ENCODE results near the gene AKR1C4. TPM values are rescaled to one million over a fixed set of nuclear protein-coding genes. Genes with fewer than 3 reads are reported as not detected.
"Not testable (repeated sequence)": the region's sequence is repeated elsewhere in the genome, so short reads cannot be mapped to it uniquely, and the experiment has no call there.

The AKR1C4 gene
- 0.29 TPM in 1 of 2 replicates, not detected in the other for total RNA-seq (2014; rRNA removed; shearing (Covaris generic))

DNA sequence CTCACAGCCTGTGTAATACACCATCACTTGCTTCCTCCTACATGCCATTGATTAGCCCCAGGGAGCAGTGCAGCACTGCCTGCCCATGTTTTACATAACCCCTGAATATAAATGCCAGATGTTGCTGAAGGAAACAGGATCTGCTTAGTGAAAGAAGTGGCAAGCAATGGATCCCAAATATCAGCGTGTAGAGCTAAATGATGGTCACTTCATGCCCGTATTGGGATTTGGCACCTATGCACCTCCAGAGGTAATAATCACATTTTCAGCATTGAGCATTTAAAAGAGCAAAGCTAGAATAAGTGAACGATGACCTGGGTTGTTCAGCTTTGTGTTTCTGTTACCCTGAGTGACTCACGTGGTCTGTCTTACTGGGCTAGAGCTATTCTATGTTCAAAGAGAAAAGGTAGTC lies at the start of gene AKR1C4:
Gene AKR1C4 (plus strand): TSS at position 136 of the 412 bp plus-strand sequence. CDS start 31 bp downstream, at position 167.
- DNase-seq (ENCODE audit: low spot score): peak; percentile 50

DNA sequence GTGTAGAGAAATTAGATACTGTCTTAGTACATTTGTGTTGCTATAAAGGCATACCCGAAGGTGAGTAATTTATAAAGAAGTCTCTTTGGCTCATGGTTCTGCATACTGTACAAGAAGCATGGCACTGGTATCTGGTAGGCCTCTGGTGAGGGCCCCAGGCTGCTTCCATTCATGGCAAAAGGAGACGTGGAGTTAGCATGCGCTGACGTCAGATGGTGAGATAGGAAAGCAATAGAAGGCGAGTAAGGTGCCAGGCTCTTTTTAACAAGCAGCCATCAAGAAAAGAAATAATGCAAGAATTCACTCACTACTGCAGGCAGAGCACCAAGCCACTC lies 49.8 kb upstream of the AKR1C4 start:
- DNase-seq (ENCODE audit: low spot score): no peak

DNA sequence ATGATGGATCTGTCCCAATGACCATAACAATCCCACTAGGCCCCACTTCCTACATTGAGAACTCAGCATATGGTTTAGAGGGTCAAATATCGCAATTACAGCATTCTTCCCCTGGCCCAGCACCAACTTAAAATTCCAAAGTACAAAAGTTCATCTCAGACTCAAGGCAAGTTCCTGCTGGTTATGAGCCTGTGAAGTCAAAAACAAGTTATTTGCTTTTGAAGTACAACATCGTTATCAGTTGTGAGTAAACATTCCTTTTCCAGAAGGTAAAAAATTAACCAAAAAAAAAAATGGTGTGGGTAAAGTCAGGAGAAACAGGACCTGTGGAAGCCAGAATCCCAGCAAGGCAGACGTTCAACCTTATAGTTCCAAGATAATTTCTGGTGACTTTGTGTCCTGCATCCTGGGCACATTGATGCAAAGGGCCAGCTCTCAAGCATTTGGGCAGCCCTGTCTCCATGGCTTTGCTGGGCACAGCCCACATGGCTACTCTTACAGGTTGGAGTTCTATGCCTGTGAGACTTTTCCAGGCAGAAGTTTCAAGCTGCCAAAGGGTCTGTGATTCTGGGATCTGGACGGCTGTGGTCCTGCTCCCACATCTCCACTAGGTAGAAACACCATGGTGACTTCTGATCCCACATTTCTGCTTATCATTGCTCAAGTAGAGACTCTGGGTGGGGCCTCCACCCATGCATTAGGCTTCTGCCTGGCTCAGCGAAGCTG lies 49.2 kb upstream of the AKR1C4 start:
- peak; percentile 40 for DNase-seq (ENCODE audit: low spot score)

DNA sequence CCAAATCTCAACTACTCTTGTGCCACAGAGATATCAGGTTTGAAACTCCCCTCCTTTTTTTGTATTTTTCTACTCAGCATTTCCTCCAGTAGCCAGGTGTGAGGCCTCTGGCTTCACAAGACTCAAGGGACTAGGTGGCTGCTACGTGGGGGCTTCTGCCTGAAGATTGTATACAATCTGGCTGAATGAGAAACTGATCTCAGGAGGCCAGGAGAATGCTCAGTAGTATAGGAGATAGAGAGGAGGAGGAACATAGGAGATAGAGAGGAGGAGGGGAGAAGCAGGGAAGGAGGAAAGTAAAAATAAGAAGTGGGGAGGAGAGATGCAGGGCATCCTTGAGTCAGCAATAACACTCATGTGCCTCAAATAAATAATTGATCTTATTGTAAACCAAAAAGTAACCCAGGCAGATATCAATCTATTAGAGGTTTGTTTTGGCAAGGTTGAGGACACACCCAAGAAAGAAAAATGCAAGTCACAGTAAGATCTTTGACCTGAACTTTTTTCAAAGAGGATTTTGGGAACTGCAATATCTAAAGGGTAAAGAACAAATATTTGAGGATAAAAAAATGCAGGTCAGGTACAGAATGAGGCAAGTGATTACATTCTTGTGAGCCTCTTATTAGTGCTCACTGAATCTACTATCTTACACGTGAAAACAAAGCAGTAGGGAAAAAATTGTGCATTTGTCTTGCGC lies 48.5 kb upstream of the AKR1C4 start:
- DNase-seq (ENCODE audit: low spot score): no peak

DNA sequence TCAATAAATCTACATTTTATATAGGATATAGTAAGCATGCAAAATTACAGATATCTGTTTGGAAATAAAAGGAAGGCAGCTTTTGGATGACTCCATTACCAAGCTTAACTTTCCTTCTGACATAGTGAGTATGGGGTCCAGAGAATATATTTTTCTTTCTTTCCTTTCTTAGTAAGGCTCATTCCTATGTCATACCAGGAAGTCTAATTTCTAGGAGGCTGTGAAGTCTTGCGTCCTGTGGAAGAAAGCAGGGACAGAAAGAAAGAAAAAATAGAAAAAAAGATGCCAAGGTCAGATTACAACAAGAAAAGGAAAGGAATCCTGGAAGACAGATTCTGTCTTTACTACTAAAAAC lies 48.0 kb upstream of the AKR1C4 start:
- no peak for DNase-seq (ENCODE audit: low spot score)

DNA sequence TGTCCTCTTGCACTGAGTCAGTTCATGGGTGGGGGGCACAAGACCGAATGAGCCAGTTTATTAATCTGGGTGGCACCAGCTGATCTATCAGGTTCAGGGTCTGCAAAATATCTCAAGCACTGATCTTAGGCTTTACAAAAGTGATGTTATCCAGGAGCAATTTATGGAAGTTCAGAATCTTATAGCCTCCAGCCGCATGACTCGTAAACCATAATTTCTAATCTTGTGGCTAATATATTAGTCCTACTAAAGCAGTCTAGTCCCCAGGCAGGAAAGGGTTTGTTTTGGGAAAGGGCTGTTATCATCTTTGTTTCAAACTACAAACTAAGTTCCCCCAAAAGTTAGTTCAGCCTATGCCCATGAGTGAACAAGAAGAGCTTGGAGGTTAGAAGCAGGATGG lies 45.6 kb upstream of the AKR1C4 start:
- no peak for DNase-seq (ENCODE audit: low spot score)

DNA sequence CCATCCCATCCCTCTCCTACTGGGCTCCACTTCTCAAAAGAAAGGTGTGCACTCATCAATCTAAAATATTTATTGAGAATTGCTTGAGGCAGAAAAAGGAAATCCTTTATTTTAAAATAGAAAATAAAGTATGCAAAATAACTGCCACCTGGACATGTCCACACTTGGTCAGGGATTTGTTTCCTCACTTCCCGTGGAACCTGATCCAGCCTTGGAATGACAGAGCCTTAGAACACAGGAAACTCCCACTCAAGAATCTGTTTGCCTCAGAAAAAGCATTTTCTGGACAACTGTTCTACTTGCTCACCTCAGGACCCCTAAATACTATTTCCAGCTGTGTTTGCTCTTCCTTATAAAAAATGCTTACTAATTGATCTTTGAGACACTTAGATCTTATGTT lies 40.7 kb upstream of the AKR1C4 start:
- no peak for DNase-seq (ENCODE audit: low spot score)

DNA sequence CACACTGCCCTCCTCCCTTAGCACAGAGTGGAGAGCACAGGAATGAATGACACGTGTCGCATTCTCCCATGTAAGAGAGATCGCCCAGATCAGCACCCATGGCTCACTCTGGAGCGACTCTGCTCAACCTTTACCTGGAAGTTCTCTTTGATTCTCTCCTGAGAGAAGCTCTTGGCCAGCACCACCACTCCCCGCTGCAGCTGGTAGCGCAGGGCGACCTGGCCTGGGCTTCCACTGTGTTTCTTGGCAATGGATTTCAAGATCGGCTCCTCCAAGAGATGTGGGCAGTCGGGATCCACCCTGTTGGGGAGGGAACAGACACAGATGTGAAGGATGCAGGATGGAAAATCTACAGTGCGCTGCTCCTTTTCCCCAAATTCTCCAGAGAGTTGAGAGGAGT lies 39.1 kb upstream of the AKR1C4 start:
- no peak for DNase-seq (ENCODE audit: low spot score)

DNA sequence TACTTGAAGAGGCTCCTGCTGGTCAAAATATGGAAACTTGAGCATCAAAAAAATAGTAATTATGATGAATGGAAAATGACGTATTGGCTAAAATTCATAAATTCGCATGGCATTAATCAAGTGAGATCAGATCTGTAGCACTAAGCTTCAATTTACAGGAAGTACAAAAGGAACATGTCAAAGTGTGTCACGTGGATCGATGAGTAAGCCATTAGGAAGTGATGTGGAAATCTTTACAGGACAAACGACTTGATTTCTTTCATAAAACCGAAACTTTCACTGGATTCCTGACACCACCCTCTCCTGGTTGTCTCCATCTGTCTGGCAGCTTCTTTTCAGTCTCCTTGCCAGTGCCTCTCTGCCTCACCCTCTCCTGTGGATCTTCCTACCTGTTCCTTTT lies 37.5 kb upstream of the AKR1C4 start:
- no peak for DNase-seq (ENCODE audit: low spot score)

DNA sequence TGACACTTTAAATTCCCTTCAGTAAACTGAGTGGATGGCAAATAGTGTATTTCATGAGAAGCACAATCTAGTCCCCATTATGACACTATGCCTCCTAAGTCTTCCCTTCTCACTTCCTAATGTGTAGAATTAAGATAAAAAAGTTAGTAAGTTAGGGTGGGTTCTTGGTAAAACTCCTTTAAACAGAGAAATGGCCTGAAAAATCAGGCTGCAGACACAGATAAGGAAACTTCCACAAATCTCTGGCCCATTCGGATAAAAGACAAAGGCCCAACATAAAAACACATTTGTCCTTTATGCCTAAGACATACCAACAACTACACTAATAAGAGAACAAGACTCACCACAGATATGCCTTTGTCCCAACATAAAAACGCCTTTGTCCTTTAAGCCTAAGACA lies 33.1 kb upstream of the AKR1C4 start:
- DNase-seq (ENCODE audit: low spot score): no peak

DNA sequence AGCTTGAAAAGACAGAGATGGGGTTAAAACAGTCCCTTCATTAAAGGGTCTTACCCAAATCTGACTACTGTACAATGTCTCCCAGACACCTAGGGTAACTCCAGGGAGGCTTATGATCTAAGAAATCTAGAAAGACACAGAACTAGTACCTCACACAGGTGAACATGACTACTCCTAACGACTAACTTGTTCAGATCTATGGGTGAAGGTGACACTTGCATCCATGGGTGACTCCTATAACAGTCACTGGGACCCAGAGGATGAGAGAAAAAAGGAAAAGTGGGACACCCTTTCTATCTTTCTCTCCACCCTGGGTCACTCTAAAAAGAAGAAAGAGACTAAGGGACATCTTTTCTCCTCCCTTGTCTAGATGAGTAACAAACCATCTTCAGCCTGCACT lies 30.9 kb upstream of the AKR1C4 start:
- no peak for DNase-seq (ENCODE audit: low spot score)

DNA sequence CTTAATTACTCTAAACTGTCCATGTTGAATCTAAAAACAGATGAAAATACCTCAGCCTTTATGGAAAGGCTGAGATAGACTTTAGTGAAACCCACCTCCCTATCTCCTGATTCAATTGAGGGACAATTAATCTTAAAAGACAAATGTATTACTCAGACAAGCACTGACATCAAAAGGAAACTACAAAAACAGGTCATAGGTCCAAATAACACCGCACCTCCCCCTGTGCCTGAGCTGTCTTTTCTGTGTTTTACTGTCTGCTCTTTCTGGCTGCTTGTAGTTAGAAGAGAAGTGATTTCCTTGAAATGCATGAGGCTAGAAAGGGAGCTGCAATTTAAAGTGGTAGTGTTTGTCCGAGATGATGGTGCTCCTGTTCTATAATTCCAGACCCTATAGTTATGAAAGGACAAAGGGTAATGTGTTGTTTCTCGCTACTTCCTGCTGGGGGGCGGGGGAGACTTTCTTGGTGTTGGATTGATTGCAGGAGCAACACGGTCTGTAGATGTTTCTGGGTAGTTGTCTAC lies 27.7 kb upstream of the AKR1C4 start:
- peak; percentile 31 for DNase-seq (ENCODE audit: low spot score)

DNA sequence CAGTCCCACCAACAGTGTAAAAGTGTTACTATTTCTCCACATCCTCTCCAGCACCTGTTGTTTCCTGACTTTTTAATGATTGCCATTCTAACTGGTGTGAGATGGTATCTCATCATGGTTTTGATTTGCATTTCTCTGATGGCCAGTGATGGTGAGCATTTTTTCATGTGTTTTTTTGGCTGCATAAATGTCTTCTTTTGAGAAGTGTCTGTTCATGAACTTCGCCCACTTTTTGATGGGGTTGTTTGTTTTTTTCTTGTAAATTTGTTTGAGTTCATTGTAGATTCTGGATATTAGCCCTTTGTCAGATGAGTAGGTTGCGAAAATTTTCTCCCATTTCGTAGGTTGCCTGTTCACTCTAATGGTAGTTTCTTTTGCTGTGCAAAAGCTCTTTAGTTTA lies 21.1 kb upstream of the AKR1C4 start:
- DNase-seq (ENCODE audit: low spot score): not testable (repeated sequence)

DNA sequence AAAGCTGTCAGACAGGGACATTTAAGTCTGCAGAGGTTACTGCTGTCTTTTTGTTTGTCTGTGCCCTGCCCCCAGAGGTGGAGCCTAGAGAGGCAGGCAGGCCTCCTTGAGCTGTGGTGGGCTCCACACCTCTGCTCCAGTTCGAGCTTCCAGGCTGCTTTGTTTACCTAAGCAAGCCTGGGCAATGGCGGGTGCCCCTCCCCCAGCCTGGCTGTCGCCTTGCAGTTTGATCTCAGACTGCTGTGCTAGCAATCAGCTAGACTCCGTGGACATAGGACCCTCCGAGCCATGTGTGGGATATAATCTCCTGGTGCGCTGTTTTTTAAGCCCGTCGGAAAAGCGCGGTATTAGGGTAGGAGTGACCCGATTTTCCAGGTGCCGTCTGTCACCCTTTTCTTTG lies 16.1 kb upstream of the AKR1C4 start:
- not testable (repeated sequence) for DNase-seq (ENCODE audit: low spot score)

DNA sequence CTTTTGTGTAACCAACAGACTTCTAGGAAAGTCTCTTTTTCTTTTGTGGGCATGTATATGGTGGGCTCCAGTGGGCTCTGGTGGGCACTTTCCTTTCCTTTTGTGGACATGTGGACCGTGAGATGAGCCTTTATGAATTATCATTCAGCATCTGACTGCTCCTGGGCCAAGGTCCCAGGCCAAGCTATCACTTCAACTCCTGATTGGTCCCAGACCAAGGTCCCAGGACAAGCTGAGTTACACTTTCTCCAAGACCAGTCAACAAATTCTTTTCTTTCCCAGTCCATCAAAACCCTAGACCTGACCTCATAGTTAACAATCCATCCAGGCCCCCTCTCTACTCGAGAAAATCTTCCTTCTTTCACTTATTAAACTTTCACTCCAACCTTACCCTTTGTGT lies 12.7 kb upstream of the AKR1C4 start:
- DNase-seq (ENCODE audit: low spot score): no peak

DNA sequence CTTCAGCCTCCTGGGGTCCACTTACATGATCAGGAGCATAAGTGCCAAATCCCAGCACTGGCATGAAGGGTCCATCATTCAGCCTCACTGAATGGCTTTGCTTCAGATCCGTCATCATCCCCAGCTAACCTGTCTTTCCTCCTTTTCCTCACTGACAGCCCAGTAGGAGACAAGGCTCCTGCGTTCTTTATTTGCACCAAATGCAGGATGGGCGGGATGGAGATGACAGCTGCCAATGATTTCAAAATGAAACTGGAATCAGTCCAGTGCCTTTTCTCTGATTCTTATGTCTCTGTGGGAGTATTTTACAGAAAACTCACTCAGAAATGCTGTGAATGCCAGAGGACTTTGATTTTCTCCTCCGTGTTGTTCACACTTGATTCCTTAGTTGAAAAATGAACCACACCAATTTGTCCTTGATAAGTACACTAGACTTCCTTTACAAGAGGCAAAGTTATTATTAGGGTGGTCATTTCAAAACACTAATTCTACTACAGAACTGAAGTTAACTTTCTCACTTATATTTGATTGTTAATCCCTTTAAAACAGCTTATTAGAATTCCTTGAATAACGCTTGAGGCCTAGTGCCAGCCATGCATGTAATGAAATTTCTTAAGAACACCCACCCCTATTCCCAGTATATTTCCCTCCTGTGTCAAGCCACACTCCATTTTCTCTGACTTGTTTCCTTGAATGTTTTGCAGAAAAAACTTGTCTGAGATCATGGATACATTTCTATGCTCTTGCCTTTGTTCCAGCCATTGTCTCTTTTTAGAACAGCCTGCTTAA lies 11.5 kb upstream of the AKR1C4 start, which contains the start of gene AKR1C8:
Gene AKR1C8 (minus strand): TSS at position 164 of the 789 bp plus-strand sequence. CDS start 46 bp downstream, at position 118.
- no peak for DNase-seq (ENCODE audit: low spot score)

DNA sequence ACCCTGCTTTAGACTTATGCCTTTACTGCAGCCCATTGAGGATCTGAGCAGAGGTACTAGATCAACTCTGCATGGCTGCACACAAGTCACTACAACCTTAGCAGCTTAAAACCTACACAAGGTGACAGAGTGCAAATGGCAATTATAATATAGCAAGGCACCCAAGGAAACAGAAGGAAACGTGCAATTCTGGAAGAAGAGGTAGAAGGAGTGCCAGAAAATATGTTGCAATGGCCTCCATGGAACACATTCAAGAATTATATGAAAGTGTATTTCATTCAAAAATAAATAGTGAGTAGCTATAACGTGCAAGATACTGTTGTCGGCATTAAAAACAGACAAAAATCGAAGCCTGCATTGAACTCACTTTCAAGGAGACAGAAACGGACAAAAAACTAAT lies 8.8 kb upstream of the AKR1C4 start:
- no peak for DNase-seq (ENCODE audit: low spot score)

DNA sequence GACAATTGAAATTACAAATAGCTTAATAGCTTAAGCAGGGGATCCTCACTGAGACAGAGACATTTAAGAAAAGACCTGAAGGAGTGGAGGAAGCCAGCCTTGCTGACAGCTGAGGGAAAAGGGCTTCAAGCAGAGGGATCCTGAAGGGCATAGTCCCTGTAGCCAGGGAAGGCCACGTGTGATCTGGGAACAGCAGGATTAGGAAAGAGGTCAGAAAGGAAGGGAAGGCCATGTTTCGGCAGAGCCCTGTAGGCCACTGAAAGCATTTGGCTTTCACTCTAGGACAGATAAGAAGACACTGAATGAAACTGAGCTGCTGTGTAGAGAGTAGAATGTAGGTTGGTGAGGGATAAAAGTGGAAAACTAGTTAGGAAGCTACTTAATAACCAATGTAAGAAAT lies 8.3 kb upstream of the AKR1C4 start:
- DNase-seq (ENCODE audit: low spot score): no peak

DNA sequence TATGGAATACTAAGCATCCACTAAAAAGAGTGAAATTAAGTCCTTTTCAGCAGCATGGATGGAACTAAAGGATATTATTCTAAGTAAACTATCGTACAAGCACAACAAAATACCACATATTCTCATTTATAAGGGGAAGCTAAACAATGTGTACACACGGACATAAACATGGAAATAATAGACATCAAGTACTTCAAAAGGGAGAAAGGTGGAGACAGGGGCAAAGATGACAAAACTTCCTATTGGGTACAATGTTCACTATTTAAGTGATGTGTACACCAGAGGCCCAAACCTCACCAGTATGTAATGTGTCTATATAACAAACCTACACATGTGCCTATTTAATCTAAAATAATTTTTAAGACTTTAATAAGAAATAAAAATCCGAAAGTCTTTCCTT lies 2.2 kb upstream of the AKR1C4 start:
- no peak for DNase-seq (ENCODE audit: low spot score)

DNA sequence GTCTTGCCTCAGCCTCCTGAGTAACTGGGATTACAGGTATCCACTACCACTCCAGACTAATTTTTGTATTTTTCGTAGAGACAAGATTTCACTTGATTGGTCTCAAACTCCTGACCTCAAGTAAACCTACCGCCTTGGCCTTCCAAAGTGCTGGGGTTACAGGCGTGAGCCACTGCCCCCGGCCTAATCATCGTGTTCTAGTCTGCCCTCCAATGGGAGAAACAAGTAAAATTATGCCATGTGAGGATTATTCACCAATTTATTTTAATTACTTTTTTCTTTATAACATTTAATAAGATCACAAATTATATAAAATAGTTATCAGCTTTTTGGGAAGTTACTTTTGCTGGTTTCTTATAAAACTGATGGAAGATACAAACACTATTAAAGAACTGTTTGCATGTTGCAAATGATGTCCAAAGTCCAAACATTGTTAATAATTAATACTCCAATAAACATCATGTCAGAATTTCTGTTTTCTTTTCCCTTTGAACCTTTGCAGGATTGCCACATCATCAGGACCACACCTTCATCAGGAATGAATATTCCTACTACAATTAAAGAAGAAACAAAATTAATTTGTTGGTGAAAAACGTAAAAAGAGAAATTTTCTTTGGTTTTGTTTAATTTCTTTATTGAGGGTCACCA lies 786 bp upstream of the AKR1C4 start:
- DNase-seq (ENCODE audit: low spot score): peak; percentile 75

DNA sequence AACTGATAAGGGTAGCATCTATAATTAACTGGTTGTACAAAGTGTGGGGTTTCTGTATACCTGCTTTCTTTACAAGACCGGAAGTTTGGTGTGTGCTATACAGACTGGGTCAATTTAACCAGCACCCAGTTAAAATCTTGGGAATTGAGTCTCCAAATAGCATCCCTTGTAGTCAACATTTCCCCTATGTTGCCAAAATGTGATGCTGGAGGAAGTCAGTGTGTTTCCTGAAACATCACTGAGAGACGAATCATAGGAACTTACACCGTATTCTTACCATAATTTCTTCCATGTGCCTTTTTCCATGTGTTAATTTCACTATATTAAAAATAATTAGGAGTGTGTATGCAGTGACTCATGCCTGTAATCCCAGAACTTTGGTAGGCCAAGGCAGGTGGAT lies 1.7 kb downstream of the AKR1C4 start:
- no peak for DNase-seq (ENCODE audit: low spot score)

DNA sequence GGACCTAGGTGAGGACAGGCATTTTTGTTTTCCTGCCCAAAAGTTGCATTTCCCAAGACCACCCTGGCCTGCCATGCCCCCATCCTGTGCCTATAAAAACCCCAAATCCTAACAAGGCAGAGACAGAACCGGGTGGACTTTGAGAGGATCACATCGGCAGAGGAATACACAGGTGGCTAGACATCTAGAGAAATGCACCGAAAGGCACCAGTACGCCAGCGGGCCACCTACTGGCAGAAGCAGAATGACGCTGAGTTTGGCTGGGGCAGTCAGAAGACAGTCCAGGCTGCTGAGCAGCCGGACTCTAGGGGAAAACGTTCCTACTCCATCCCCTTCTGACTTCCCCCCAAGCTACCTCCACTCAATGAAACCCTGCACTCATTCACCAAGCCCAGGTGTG lies 2.8 kb downstream of the AKR1C4 start:
- DNase-seq (ENCODE audit: low spot score): no peak
